ENCODE data around the gene NACA. TPM values are rescaled to one million over a fixed set of nuclear protein-coding genes. Genes with fewer than 3 reads are reported as not detected.

The NACA gene
- total RNA-seq, 1 donor from 2014 or later: 717 TPM

GRCh38 chr12:56694161-56694560, 30.9 kb downstream of the NACA start:
- intact Hi-C loops (cut with micrococcal nuclease): no loop called here

GRCh38 chr12:56688846-56689109, 36.3 kb downstream of the NACA start:
- intact Hi-C loops (cut with micrococcal nuclease): loop anchor here (1.0 to 5.0 kb wide), 24 partner anchors 37 to 1054 kb away; partner anchors contain the start of genes ARHGAP9, BAZ2A, DDIT3 and DNAJC14

- intact Hi-C loops (cut with micrococcal nuclease): loop anchor here (1.0 to 5.0 kb wide), 24 partner anchors 37 to 1054 kb away; partner anchors contain the start of genes ARHGAP9, BAZ2A, DDIT3 and DNAJC14
These were observed 36.8 kb downstream of the NACA start, which contains the start of gene PTGES3 for GRCh38 chr12:56688129-56688845. Gene PTGES3, minus strand, starts transcription at chr12:56688284. Its CDS starts 285 bp downstream, at chr12:56687999.

- intact Hi-C loops (cut with micrococcal nuclease): loop anchor here (1.0 to 5.0 kb wide), 24 partner anchors 38 to 1055 kb away; partner anchors contain the start of genes ARHGAP9, BAZ2A, DDIT3 and DNAJC14
These were observed 37.6 kb downstream of the NACA start for GRCh38 chr12:56687223-56688128.

GRCh38 chr12:56684745-56685359, 40.2 kb downstream of the NACA start:
- intact Hi-C loops (cut with micrococcal nuclease): loop anchor here (1.0 to 5.0 kb wide), 9 partner anchors 39 to 1057 kb away; partner anchors contain the start of genes ARHGAP9, NABP2, NACA and ORMDL2

- intact Hi-C loops (cut with micrococcal nuclease): no loop called here
These were observed 42.8 kb downstream of the NACA start for GRCh38 chr12:56682323-56682722.

- intact Hi-C loops (cut with micrococcal nuclease): no loop called here
These were observed 45.1 kb downstream of the NACA start for GRCh38 chr12:56679883-56680575.

- intact Hi-C loops (cut with micrococcal nuclease): no loop called here
These were observed 46.2 kb downstream of the NACA start for GRCh38 chr12:56678852-56679251.

GRCh38 chr12:56677680-56678079, 47.4 kb downstream of the NACA start:
- intact Hi-C loops (cut with micrococcal nuclease): no loop called here

GRCh38 chr12:56676851-56677580, 48.1 kb downstream of the NACA start:
- intact Hi-C loops (cut with micrococcal nuclease): no loop called here

GRCh38 chr12:56671608-56672007, 53.5 kb downstream of the NACA start:
- intact Hi-C loops (cut with micrococcal nuclease): no loop called here

GRCh38 chr12:56670836-56671235, 54.3 kb downstream of the NACA start:
- intact Hi-C loops (cut with micrococcal nuclease): no loop called here

GRCh38 chr12:56668197-56668457, 57.0 kb downstream of the NACA start:
- intact Hi-C loops (cut with micrococcal nuclease): no loop called here

Other genes starting within 250 kb of the NACA start
- gene GLS2, start 237.1 kb downstream of the NACA start, total RNA-seq: 0.63 and 1.2 TPM in 2 replicates
- 5.3 and 5.6 TPM in 2 replicates for gene RBMS2, start 203.5 kb downstream of the NACA start, total RNA-seq
- 123 and 124 TPM in 2 replicates for gene BAZ2A, start 95.0 kb downstream of the NACA start, total RNA-seq
- gene ATP5F1B, start 79.3 kb downstream of the NACA start, total RNA-seq: 470 and 475 TPM in 2 replicates
- 190 and 195 TPM in 2 replicates for gene PTGES3, start 37.0 kb downstream of the NACA start, total RNA-seq
- 39.1 and 39.2 TPM in 2 replicates for gene PRIM1, start 27.0 kb upstream of the NACA start, total RNA-seq
- 1.3 TPM in 2 replicates for gene HSD17B6, start 38.0 kb upstream of the NACA start, total RNA-seq
- gene SDR9C7, start 209.1 kb upstream of the NACA start, total RNA-seq: not detected in 2 replicates
- gene RDH16, start 232.3 kb upstream of the NACA start, total RNA-seq: 0.41 and 0.47 TPM in 2 replicates

All from T-helper 1 cell treated with Interleukin-12 subunit alpha and Interleukin-12 subunit beta and Interleukin-4 antibody, amounts not matched to agents 30 ng/mL and 1 ng/mL, for 36 hours (primary cell).